Loucy (cell line): Measurements from ENCODE around the gene MYL5.

Experiments used
- H2AFZ ChIP-seq: fragments of 200-600 bp; sonication (generic); 2 replicates; pipeline ENCODE4 v1.6.0; 2016; ENCODE audit warnings: antibody characterized with exemption, mild to moderate bottlenecking, low read length, moderate library complexity
- H3F3A ChIP-seq: fragments of 200-600 bp; 2 replicates; pipeline ENCODE4 v1.6.0; 2016; ENCODE audit warnings: antibody characterized with exemption, low read depth, mild to moderate bottlenecking
- H3K27me3 ChIP-seq: fragments of 200-600 bp; sonication (generic); 2 replicates; pipeline ENCODE4 v1.6.1; 2014; ENCODE audit warnings: low read length, mild to moderate bottlenecking; ENCODE audit not compliant: insufficient read depth, poor library complexity, severe bottlenecking
- H3K36me3 ChIP-seq: fragments of 200-600 bp; sonication (generic); 2 replicates; pipeline ENCODE4 v1.6.1; 2016; ENCODE audit warnings: low read length; ENCODE audit not compliant: insufficient read depth
- H3K4me1 ChIP-seq: fragments of 200-600 bp; sonication (generic); 2 replicates; pipeline ENCODE4 v1.5.1; 2014; ENCODE audit warnings: low read length, mild to moderate bottlenecking; ENCODE audit not compliant: insufficient read depth, poor library complexity, severe bottlenecking
- H3K4me2 ChIP-seq: fragments of 200-600 bp; sonication (generic); 2 replicates; pipeline ENCODE4 v1.6.0; 2014; ENCODE audit warnings: antibody characterized with exemption, low read length, low read depth, mild to moderate bottlenecking; ENCODE audit not compliant: poor library complexity, severe bottlenecking
- H3K4me3 ChIP-seq: fragments of 200-600 bp; sonication (generic); 2 replicates; pipeline ENCODE4 v1.5.1; 2014; ENCODE audit warnings: low read length, mild to moderate bottlenecking, mixed read lengths; ENCODE audit not compliant: poor library complexity, severe bottlenecking
- H3K79me2 ChIP-seq: fragments of 200-600 bp; sonication (generic); 2 replicates; pipeline ENCODE4 v1.6.1; 2014; ENCODE audit warnings: low read length; ENCODE audit not compliant: insufficient read depth
- H3K9ac ChIP-seq: fragments of 200-600 bp; sonication (generic); 2 replicates; pipeline ENCODE4 v1.6.0; 2014; ENCODE audit warnings: mild to moderate bottlenecking, low read depth, low read length, moderate library complexity; ENCODE audit not compliant: poor library complexity, severe bottlenecking
- H3K9me2 ChIP-seq: fragments of 200-600 bp; sonication (generic); replicated peaks from 2 replicates; pipeline ENCODE4 v1.6.1; 2016; ENCODE audit warnings: low read depth, low read length, mixed read lengths
- H3K9me3 ChIP-seq: fragments of 200-600 bp; sonication (generic); 2 replicates; pipeline ENCODE4 v1.6.1; 2014; ENCODE audit warnings: mild to moderate bottlenecking, antibody characterized with exemption, low read length, low read depth; ENCODE audit not compliant: insufficient read depth
- H4K20me1 ChIP-seq: fragments of 200-600 bp; sonication (generic); 2 replicates; pipeline ENCODE4 v1.6.0; 2014; ENCODE audit warnings: antibody characterized with exemption, low read length, mild to moderate bottlenecking; ENCODE audit not compliant: insufficient read depth, poor library complexity, severe bottlenecking
- EZH2phosphoT487 ChIP-seq: fragments of 200-600 bp; IDR thresholded peaks from 2 replicates; pipeline ENCODE4 v1.6.1; 2018; ENCODE audit warnings: antibody characterized with exemption, mild to moderate bottlenecking, moderate library complexity, borderline replicate concordance
- TF ChIP-seq, protein P1 (sequence below): fragments of 200-600 bp; sonication (generic); conservative IDR thresholded peaks from 2 replicates; pipeline ENCODE4 v1.5.1; 2014; ENCODE audit warnings: mild to moderate bottlenecking, antibody characterized with exemption, low read length

Gene MYL5

DNA sequence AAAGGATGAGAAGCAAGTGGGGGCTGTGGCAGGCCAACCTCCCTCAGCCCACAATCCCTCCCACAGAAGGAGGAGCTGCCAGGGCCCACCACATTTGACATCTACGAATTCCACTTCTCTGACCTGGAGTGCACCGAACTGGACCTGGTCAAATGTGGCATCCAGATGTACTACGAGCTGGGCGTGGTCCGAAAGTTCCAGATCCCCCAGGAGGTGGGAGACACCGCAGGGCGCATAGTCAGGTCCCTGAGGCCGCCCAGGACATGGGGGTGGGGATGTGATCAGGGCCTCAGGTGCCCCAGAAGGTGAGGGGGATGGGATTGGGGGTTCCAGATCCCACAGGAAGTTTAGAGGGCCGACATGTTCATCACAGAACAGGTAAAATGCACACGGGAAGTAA, 13.9 kb upstream of the MYL5 start:
- no peak overlapping the region for H3K4me2 ChIP-seq
- H3K4me3 ChIP-seq: no peak overlapping the region
- peaks cover 14% of the 10 kb centered on the region for H3K4me1 ChIP-seq
- peaks cover 3% of the 10 kb centered on the region; the same call in 1 of the 2 replicates for H3K9me3 ChIP-seq
- H2AFZ ChIP-seq: no peak overlapping the region
- H4K20me1 ChIP-seq: no peaks in the 10 kb centered on the region
- H3K27me3 ChIP-seq: no peaks in the 10 kb centered on the region
- no peaks in the 10 kb centered on the region for H3K9me2 ChIP-seq
- peaks cover 13% of the 10 kb centered on the region; the same call in 1 of the 2 replicates for H3K79me2 ChIP-seq
- H3K9ac ChIP-seq: no peak overlapping the region
- no peak for TF ChIP-seq EZH2phosphoT487
- TF ChIP-seq, protein P1, sequence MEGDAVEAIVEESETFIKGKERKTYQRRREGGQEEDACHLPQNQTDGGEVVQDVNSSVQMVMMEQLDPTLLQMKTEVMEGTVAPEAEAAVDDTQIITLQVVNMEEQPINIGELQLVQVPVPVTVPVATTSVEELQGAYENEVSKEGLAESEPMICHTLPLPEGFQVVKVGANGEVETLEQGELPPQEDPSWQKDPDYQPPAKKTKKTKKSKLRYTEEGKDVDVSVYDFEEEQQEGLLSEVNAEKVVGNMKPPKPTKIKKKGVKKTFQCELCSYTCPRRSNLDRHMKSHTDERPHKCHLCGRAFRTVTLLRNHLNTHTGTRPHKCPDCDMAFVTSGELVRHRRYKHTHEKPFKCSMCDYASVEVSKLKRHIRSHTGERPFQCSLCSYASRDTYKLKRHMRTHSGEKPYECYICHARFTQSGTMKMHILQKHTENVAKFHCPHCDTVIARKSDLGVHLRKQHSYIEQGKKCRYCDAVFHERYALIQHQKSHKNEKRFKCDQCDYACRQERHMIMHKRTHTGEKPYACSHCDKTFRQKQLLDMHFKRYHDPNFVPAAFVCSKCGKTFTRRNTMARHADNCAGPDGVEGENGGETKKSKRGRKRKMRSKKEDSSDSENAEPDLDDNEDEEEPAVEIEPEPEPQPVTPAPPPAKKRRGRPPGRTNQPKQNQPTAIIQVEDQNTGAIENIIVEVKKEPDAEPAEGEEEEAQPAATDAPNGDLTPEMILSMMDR: no peak
- H3K36me3 ChIP-seq: no peaks in the 10 kb centered on the region
- no peaks in the 10 kb centered on the region for H3F3A ChIP-seq

DNA sequence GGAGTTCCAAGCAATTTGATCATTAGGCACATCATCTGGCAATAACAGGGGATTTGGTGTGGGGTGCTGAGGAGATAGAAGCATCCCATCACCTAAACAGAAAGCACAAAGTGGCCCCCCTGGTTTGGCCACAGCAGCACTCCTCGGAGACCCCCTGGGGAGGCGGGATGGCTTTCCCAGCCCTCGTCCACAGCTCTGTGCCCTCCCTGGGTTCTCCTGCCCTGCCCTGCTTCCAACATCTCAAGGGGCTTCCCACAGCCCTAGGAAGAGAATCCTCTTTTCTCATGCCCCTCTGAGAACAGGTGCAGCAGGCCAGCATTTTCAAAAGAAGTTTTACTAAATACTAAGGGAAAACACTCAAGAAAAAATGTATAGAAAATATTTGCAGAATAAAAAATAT, 13.1 kb upstream of the MYL5 start:
- TF ChIP-seq EZH2phosphoT487: no peak
- TF ChIP-seq, protein P1: no peak
- Histone ChIP-seq H3K36me3 (no peaks in the 10 kb centered on the region), H3K79me2 (peaks cover 13% of the 10 kb centered on the region; the same call in 1 of the 2 replicates), H3K9me2 (no peaks in the 10 kb centered on the region), H2AFZ (no peak overlapping the region), H3K4me2 (no peak overlapping the region), H3F3A (no peaks in the 10 kb centered on the region), H3K9me3 (no peaks in the 10 kb centered on the region; the same call in 1 of the 2 replicates), H3K27me3 (no peaks in the 10 kb centered on the region), H3K4me3 (no peak overlapping the region), H3K9ac (no peak overlapping the region), H4K20me1 (no peaks in the 10 kb centered on the region), H3K4me1 (peaks cover 14% of the 10 kb centered on the region)

DNA sequence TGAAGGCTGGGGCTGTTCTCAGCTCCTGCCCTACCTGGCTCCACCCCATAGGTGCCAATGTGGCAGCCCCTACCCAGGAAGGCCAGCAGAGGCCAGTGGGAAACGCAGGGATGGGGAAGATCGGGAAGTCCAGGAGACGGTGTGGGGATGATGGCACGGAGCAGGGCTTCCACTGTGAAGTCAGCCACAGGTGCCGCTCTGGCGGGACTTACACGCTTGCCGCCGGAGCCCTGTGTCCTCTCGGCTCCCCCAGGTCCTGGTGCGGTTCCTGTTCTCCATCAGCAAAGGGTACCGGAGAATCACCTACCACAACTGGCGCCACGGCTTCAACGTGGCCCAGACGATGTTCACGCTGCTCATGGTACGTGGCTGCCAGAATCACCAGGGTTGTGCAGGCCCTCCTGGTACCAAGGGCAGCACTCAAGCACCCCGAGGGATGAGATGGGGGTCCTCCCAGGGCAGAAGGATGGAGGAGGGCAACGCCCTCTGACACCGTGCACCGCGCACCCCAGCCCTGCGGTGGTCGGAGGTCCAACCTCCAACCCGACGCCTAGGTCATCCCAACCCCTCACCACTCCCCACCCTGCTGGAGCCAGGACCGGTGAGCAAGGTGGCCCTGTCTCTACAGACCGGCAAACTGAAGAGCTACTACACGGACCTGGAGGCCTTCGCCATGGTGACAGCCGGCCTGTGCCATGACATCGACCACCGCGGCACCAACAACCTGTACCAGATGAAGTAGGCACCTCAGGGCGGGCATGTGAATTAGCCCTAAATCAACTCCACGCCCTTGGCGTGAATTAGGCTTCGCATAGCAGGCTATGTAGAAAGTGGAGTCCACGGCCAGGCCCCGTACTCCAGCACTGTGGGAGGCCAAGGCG, 12.2 kb upstream of the MYL5 start:
- H3K9me2 ChIP-seq: no peaks in the 10 kb centered on the region
- no peak overlapping the region for H2AFZ ChIP-seq
- H3K4me1 ChIP-seq: peaks cover 14% of the 10 kb centered on the region
- H3K27me3 ChIP-seq: no peaks in the 10 kb centered on the region
- no peak overlapping the region for H3K4me3 ChIP-seq
- H3F3A ChIP-seq: no peaks in the 10 kb centered on the region
- peaks cover 13% of the 10 kb centered on the region; the same call in 1 of the 2 replicates for H3K79me2 ChIP-seq
- H3K9me3 ChIP-seq: no peaks in the 10 kb centered on the region
- TF ChIP-seq EZH2phosphoT487: no peak
- TF ChIP-seq, protein P1: no peak
- H3K4me2 ChIP-seq: no peak overlapping the region
- no peaks in the 10 kb centered on the region for H3K36me3 ChIP-seq
- no peaks in the 10 kb centered on the region for H4K20me1 ChIP-seq
- no peak overlapping the region for H3K9ac ChIP-seq
